Hepatocyte (in vitro differentiated cells): Measurements from ENCODE around the gene TRMT44. TPM values are rescaled to one million over a fixed set of nuclear protein-coding genes. Genes with fewer than 3 reads are reported as not detected.

Experiments used
- DNase-seq: peaks from one replicate; pipeline ENCODE4 v3.0.0-alpha.2; 2016; ENCODE audit warnings: low spot score
- H2AFZ ChIP-seq: fragments of 200-600 bp; sonication (generic); 2 replicates; pipeline ENCODE4 v1.6.0; 2016; ENCODE audit warnings: antibody characterized with exemption, mild to moderate bottlenecking
- H3K27ac ChIP-seq: fragments of 200-600 bp; sonication (generic); 2 replicates; pipeline ENCODE4 v1.5.1; 2016; ENCODE audit warnings: mild to moderate bottlenecking
- H3K27me3 ChIP-seq: fragments of 200-600 bp; sonication (generic); 2 replicates; pipeline ENCODE4 v1.6.1; 2016
- H3K36me3 ChIP-seq: fragments of 200-600 bp; sonication (generic); replicated peaks from 2 replicates; pipeline ENCODE4 v1.5.1; 2016; ENCODE audit warnings: low read depth; ENCODE audit not compliant: insufficient read depth
- H3K4me1 ChIP-seq: fragments of 200-600 bp; sonication (generic); 2 replicates; pipeline ENCODE4 v1.5.1; 2016; ENCODE audit warnings: mild to moderate bottlenecking, moderate library complexity; ENCODE audit not compliant: insufficient read depth
- H3K4me2 ChIP-seq: fragments of 200-600 bp; sonication (generic); 2 replicates; pipeline ENCODE4 v1.6.0; 2016
- H3K4me3 ChIP-seq: fragments of 200-600 bp; sonication (generic); 2 replicates; pipeline ENCODE4 v1.5.1; 2016; ENCODE audit warnings: mild to moderate bottlenecking
- H3K79me2 ChIP-seq: fragments of 200-600 bp; sonication (generic); 2 replicates; pipeline ENCODE4 v1.6.0; 2017; ENCODE audit warnings: mild to moderate bottlenecking
- H3K9me2 ChIP-seq: fragments of 200-600 bp; sonication (generic); replicated peaks from 2 replicates; pipeline ENCODE4 v1.6.0; 2017; ENCODE audit warnings: mild to moderate bottlenecking; ENCODE audit not compliant: insufficient read depth
- H3K9me3 ChIP-seq: fragments of 200-600 bp; sonication (generic); 2 replicates; pipeline ENCODE4 v1.5.1; 2016; ENCODE audit warnings: low read depth, mild to moderate bottlenecking
- H4K20me1 ChIP-seq: fragments of 200-600 bp; sonication (generic); 2 replicates; pipeline ENCODE4 v1.6.0; 2016; ENCODE audit warnings: mild to moderate bottlenecking; ENCODE audit not compliant: insufficient read depth, poor library complexity, severe bottlenecking
- EZH2 ChIP-seq: fragments of 200-600 bp; sonication (generic); IDR thresholded peaks from 2 replicates; pipeline ENCODE4 v1.6.1; 2016; ENCODE audit warnings: antibody characterized with exemption, mild to moderate bottlenecking, borderline replicate concordance
- EZH2phosphoT487 ChIP-seq: fragments of 200-600 bp; sonication (generic); IDR thresholded peaks from one replicate; pipeline ENCODE4 v1.6.1; 2018; ENCODE audit warnings: antibody characterized with exemption, mild to moderate bottlenecking, low read depth, moderate library complexity; ENCODE audit not compliant: unreplicated experiment, severe bottlenecking
- WGBS: methylation state at CpG from one replicate; pipeline ENCODE4 v1.1.6; 2016; ENCODE audit warnings: low lambda C conversion rate; ENCODE audit errors: missing lambda C conversion rate; 5-methylcytosine and 5-hydroxymethylcytosine counted together
- polyA plus RNA-seq: library from polyadenylated mRNA; unstranded; fragments of >200 nt; fragmentation: Nextera tagmentation; extraction: Ambion mirVana; gene quantifications from 2 replicates; pipeline ENCODE4 v1.2.1, GENCODE V29; 2016
- total RNA-seq: library from RNA; depleted of rRNA; stranded (reverse); fragments of >200 nt; gene quantifications from 2 replicates; pipeline ENCODE4 v1.2.3, GENCODE V29; 2014
- TF ChIP-seq, protein P1 (sequence below): fragments of 200-600 bp; sonication (generic); IDR thresholded peaks from 2 replicates; pipeline ENCODE4 v1.5.1; 2016; ENCODE audit warnings: antibody characterized with exemption, mild to moderate bottlenecking; ENCODE audit not compliant: poor library complexity

The TRMT44 gene
- total and polyA plus RNA-seq, 2 experiments from 2014 or later: 8.2 to 13.2 TPM

DNA sequence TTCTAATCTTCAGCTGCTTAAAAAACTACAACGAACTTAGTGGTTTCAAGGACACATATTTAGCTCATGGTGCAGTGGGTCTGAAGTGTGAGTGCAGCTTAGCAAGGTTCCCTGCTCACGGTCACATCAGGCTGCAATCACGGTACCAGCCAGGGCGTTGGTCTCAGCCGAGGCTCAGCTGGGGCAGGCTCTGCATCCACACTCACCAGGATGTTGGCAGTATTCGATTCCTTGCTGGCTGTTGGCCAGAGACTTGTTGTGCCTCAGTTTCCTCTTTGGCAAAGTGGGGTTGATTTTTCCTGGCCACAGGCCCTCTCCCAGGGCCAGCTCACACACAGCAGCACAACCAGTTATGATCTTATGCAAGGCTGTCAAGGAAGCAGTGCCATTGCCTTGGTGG lies 61.8 kb downstream of the TRMT44 start:
- H3K4me2 ChIP-seq: no peak overlapping the region
- TF ChIP-seq EZH2: no peak
- TF ChIP-seq EZH2phosphoT487: no peak
- DNase-seq: no peak
- H3K9me3 ChIP-seq: no peaks in the 10 kb centered on the region
- H3K27me3 ChIP-seq: no peaks in the 10 kb centered on the region
- no peaks in the 10 kb centered on the region for H4K20me1 ChIP-seq
- no peak overlapping the region for H2AFZ ChIP-seq
- H3K9me2 ChIP-seq: no peaks in the 10 kb centered on the region
- H3K36me3 ChIP-seq: no peaks in the 10 kb centered on the region
- H3K79me2 ChIP-seq: no peaks in the 10 kb centered on the region
- H3K4me1 ChIP-seq: peaks cover 13% of the 10 kb centered on the region
- H3K27ac ChIP-seq: no peak overlapping the region
- no peak overlapping the region for H3K4me3 ChIP-seq
- WGBS: 91% methylated on average over 6 of the region's 6 CpGs

- Histone ChIP-seq H3K79me2 (no peaks in the 10 kb centered on the region), H3K9me3 (no peaks in the 10 kb centered on the region), H3K27ac (no peak overlapping the region), H3K4me2 (no peak overlapping the region), H3K4me3 (no peak overlapping the region), H3K4me1 (peaks cover 13% of the 10 kb centered on the region), H3K36me3 (no peaks in the 10 kb centered on the region), H2AFZ (no peak overlapping the region), H4K20me1 (no peaks in the 10 kb centered on the region), H3K27me3 (no peaks in the 10 kb centered on the region), H3K9me2 (no peaks in the 10 kb centered on the region)
- 84% methylated on average over 12 of the region's 13 CpGs for WGBS
- DNase-seq: no peak
- TF ChIP-seq EZH2phosphoT487: no peak
- TF ChIP-seq, protein P1, sequence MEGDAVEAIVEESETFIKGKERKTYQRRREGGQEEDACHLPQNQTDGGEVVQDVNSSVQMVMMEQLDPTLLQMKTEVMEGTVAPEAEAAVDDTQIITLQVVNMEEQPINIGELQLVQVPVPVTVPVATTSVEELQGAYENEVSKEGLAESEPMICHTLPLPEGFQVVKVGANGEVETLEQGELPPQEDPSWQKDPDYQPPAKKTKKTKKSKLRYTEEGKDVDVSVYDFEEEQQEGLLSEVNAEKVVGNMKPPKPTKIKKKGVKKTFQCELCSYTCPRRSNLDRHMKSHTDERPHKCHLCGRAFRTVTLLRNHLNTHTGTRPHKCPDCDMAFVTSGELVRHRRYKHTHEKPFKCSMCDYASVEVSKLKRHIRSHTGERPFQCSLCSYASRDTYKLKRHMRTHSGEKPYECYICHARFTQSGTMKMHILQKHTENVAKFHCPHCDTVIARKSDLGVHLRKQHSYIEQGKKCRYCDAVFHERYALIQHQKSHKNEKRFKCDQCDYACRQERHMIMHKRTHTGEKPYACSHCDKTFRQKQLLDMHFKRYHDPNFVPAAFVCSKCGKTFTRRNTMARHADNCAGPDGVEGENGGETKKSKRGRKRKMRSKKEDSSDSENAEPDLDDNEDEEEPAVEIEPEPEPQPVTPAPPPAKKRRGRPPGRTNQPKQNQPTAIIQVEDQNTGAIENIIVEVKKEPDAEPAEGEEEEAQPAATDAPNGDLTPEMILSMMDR: no peak
- no peak for TF ChIP-seq EZH2
Observed at GRCh38 chr4:8502836-8503585, 62.4 kb downstream of the TRMT44 start.

DNA sequence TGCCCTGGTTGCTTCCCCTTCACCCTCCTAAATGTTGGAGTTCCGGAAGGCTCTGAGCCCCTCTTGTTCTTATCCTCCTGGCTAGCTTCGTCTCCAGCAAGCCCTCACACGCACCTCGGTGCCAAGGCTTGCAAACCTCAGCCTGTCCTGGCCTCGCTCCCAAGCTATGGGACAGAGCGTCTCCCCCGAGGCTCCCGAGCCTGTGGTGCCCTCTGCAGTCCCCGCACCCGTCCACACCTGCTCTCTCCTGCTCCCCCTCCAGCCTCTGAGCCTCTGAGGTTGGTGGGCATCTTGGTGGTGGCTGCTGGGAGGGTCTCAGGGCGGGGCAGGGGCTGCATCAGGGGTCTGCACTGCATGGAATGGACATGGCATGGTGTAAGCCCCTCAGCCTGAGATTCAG lies 63.2 kb downstream of the TRMT44 start:
- Histone ChIP-seq H3K4me3 (no peak overlapping the region), H3K27ac (no peak overlapping the region), H4K20me1 (no peaks in the 10 kb centered on the region), H3K36me3 (no peaks in the 10 kb centered on the region), H3K9me2 (no peaks in the 10 kb centered on the region), H2AFZ (no peak overlapping the region), H3K79me2 (no peaks in the 10 kb centered on the region), H3K4me2 (no peak overlapping the region), H3K27me3 (no peaks in the 10 kb centered on the region), H3K4me1 (peaks cover 13% of the 10 kb centered on the region), H3K9me3 (no peaks in the 10 kb centered on the region)
- no peak for DNase-seq
- WGBS: 79% methylated on average over 11 of the region's 11 CpGs
- TF ChIP-seq, protein P1: no peak
- no peak for TF ChIP-seq EZH2phosphoT487
- TF ChIP-seq EZH2: no peak

DNA sequence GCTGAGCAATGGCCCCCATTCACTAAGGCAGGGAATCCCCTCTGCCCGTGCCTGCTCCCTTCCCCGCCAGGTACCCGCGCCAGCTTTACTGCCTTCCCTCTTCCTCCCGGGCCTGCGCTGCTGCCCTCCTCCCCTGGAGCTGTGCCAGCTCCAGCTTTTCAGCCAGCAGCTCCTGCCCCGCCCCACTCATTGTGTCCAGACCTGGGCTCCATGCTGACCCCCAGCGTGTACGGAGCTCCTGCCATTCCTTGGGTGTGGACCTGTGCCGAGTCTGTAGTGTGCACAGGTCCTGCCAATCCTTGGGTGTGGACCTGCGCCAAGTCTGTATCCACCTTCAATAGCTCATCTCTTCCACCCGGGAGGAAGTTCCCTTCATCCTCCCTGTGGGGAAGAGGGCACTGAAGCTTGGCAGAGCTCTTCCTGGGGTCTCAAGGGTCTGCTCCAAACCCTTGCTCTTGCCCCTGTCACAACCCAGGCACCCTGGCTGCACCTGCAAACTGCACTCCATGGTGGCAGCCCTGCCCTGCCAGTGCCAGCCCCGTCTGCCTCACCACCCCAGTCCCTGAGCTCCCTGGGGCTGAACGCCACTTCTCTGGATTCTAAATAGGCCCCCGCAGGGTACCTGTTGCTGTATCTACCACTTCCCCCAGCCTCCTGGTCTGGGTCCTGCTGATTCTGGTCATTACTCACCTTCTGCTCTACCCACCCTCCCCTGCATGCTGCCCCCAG lies 63.9 kb downstream of the TRMT44 start:
- 70% methylated on average over 14 of the region's 15 CpGs for WGBS
- Histone ChIP-seq H3K4me1 (peaks cover 13% of the 10 kb centered on the region), H3K4me3 (no peak overlapping the region), H2AFZ (no peak overlapping the region), H3K36me3 (no peaks in the 10 kb centered on the region), H3K27me3 (no peaks in the 10 kb centered on the region), H3K79me2 (no peaks in the 10 kb centered on the region), H3K4me2 (no peak overlapping the region), H3K27ac (no peak overlapping the region), H4K20me1 (no peaks in the 10 kb centered on the region), H3K9me3 (no peaks in the 10 kb centered on the region), H3K9me2 (no peaks in the 10 kb centered on the region)
- TF ChIP-seq EZH2: no peak
- TF ChIP-seq, protein P1: no peak
- TF ChIP-seq EZH2phosphoT487: no peak
- DNase-seq: no peak
